Measurements from ENCODE around the gene PRAMEF1.
"Not testable (repeated sequence)": the region's sequence is repeated elsewhere in the genome, so short reads cannot be mapped to it uniquely, and the experiment has no call there.

PRAMEF1 gene

GRCh38 chr1:12791097-12791496 is at the start of gene PRAMEF1:
Gene PRAMEF1 (plus strand): TSS chr1:12791397. CDS start chr1:12793228, 1,831 bp downstream.
- H3K4me1 ChIP-seq (ENCODE audit: low read length); H3K27ac ChIP-seq (ENCODE audit: low read length); H3K4me3 ChIP-seq (ENCODE audit: low read length); H3K79me2 ChIP-seq (ENCODE audit: low read length); H3K36me3 ChIP-seq (replicated peaks; ENCODE audit: low read depth, low read length); H3K27me3 ChIP-seq (ENCODE audit: low read depth, low read length); H3K9ac ChIP-seq (ENCODE audit: low read length); H2AFZ ChIP-seq (ENCODE audit: low read depth, low read length); H3K4me2 ChIP-seq (ENCODE audit: low read length); H4K20me1 ChIP-seq (ENCODE audit: insufficient read depth, low read length); H3K9me3 ChIP-seq (ENCODE audit: insufficient read depth, low read length): not testable (repeated sequence)

GRCh38 chr1:12741946-12742345 is 49.3 kb upstream of the PRAMEF1 start:
- Histone ChIP-seq H4K20me1 (ENCODE audit: insufficient read depth, low read length) (no peaks in the 10 kb centered on the region), H3K4me1 (ENCODE audit: low read length) (no peaks in the 10 kb centered on the region), H3K4me2 (ENCODE audit: low read length) (no peak overlapping the region), H3K4me3 (ENCODE audit: low read length) (no peak overlapping the region), H3K36me3 (replicated peaks; ENCODE audit: low read depth, low read length) (no peaks in the 10 kb centered on the region), H3K27ac (ENCODE audit: low read length) (no peak overlapping the region), H3K9me3 (ENCODE audit: insufficient read depth, low read length) (no peaks in the 10 kb centered on the region), H2AFZ (ENCODE audit: low read depth, low read length) (no peak overlapping the region), H3K79me2 (ENCODE audit: low read length) (no peaks in the 10 kb centered on the region), H3K9ac (ENCODE audit: low read length) (no peak overlapping the region), H3K27me3 (ENCODE audit: low read depth, low read length) (no peaks in the 10 kb centered on the region)
- no peak for TF ChIP-seq EZH2phosphoT487 (IDR thresholded peaks at IDR 0.05; ENCODE audit: low read depth)

GRCh38 chr1:12745126-12745991 is 45.8 kb upstream of the PRAMEF1 start:
- Histone ChIP-seq H3K4me3 (ENCODE audit: low read length) (no peak overlapping the region), H3K9me3 (ENCODE audit: insufficient read depth, low read length) (no peaks in the 10 kb centered on the region; the same call in 1 of the 2 replicates), H4K20me1 (ENCODE audit: insufficient read depth, low read length) (no peaks in the 10 kb centered on the region), H3K27me3 (ENCODE audit: low read depth, low read length) (no peaks in the 10 kb centered on the region), H3K79me2 (ENCODE audit: low read length) (no peaks in the 10 kb centered on the region), H3K4me1 (ENCODE audit: low read length) (no peaks in the 10 kb centered on the region), H3K9ac (ENCODE audit: low read length) (no peak overlapping the region), H3K4me2 (ENCODE audit: low read length) (no peak overlapping the region), H2AFZ (ENCODE audit: low read depth, low read length) (no peak overlapping the region), H3K27ac (ENCODE audit: low read length) (no peak overlapping the region), H3K36me3 (replicated peaks; ENCODE audit: low read depth, low read length) (no peaks in the 10 kb centered on the region)
- TF ChIP-seq EZH2phosphoT487 (IDR thresholded peaks at IDR 0.05; ENCODE audit: low read depth) (no peak), CTCF (IDR thresholded peaks at IDR 0.05; ENCODE audit: low read depth, low read length) (no peak)

GRCh38 chr1:12745992-12746323 is 45.2 kb upstream of the PRAMEF1 start, which contains the start of gene CFAP107:
Gene CFAP107 (plus strand): TSS chr1:12746200. CDS start chr1:12746431, 231 bp downstream.
- no peaks in the 10 kb centered on the region for H4K20me1 ChIP-seq (ENCODE audit: insufficient read depth, low read length)
- H2AFZ ChIP-seq (ENCODE audit: low read depth, low read length) = no peak within 1 kb of the TSS
- H3K9ac ChIP-seq (ENCODE audit: low read length) = no peak within 1 kb of the TSS
- H3K9me3 ChIP-seq (ENCODE audit: insufficient read depth, low read length) = no peaks in the 10 kb centered on the region; the same call in 1 of the 2 replicates
- H3K27ac ChIP-seq (ENCODE audit: low read length) = no peak within 1 kb of the TSS
- H3K27me3 ChIP-seq (ENCODE audit: low read depth, low read length) = no peaks in the 10 kb centered on the region
- no peaks in the 10 kb centered on the region for H3K4me1 ChIP-seq (ENCODE audit: low read length)
- H3K4me2 ChIP-seq (ENCODE audit: low read length) = no peak within 1 kb of the TSS
- no peak within 1 kb of the TSS for H3K4me3 ChIP-seq (ENCODE audit: low read length)
- H3K79me2 ChIP-seq (ENCODE audit: low read length) = no peaks in the 10 kb centered on the region
- TF ChIP-seq EZH2phosphoT487 (IDR thresholded peaks at IDR 0.05; ENCODE audit: low read depth) = no peak
- TF ChIP-seq CTCF (IDR thresholded peaks at IDR 0.05; ENCODE audit: low read depth, low read length) = no peak
- no peaks in the 10 kb centered on the region for H3K36me3 ChIP-seq (replicated peaks; ENCODE audit: low read depth, low read length)

- Histone ChIP-seq H3K4me3 (ENCODE audit: low read length) (no peak overlapping the region), H3K9ac (ENCODE audit: low read length) (no peak overlapping the region), H2AFZ (ENCODE audit: low read depth, low read length) (no peak overlapping the region), H4K20me1 (ENCODE audit: insufficient read depth, low read length) (no peaks in the 10 kb centered on the region), H3K4me2 (ENCODE audit: low read length) (no peak overlapping the region), H3K36me3 (replicated peaks; ENCODE audit: low read depth, low read length) (no peaks in the 10 kb centered on the region), H3K79me2 (ENCODE audit: low read length) (no peaks in the 10 kb centered on the region), H3K9me3 (ENCODE audit: insufficient read depth, low read length) (no peaks in the 10 kb centered on the region; the same call in 1 of the 2 replicates), H3K4me1 (ENCODE audit: low read length) (no peaks in the 10 kb centered on the region), H3K27me3 (ENCODE audit: low read depth, low read length) (no peaks in the 10 kb centered on the region), H3K27ac (ENCODE audit: low read length) (no peak overlapping the region)
- no peak for TF ChIP-seq EZH2phosphoT487 (IDR thresholded peaks at IDR 0.05; ENCODE audit: low read depth)
- no peak for TF ChIP-seq CTCF (IDR thresholded peaks at IDR 0.05; ENCODE audit: low read depth, low read length)
Measured at GRCh38 chr1:12748778-12749355, 42.3 kb upstream of the PRAMEF1 start.

All from OCI-LY3 (cell line).